Measurements from ENCODE around the gene MYO3A. TPM values are rescaled to one million over a fixed set of nuclear protein-coding genes. Genes with fewer than 3 reads are reported as not detected.

MYO3A gene
- total and polyA plus RNA-seq, 4 donors, result 0.33 TPM; not detected in 2

DNA sequence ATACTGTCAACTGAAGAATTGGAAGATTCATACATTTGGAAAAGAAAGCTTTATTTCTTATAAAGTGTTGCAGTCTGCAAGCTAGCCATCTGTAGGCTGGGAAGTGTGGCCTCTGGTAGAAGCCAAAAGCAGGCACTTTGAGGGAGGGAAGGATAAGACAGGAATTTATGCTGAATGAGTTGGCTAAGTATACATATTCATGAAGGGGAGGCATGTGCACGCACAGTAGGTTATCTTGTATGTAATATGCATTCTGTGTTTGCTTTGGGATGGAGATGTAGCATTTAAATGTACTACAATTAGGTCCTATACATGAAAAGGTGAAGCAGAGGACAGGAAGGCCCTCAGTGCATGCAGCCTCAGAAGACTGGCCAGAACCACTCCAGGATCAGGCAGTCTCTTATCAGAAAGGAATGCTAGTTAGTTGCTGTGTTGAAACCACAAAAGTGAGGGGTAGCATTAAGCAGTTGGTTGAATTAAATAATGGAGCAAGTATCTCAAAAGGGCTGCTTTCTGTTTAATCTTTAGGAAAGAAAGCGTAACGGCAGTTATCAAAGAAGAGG, 40.9 kb downstream of the MYO3A start:
- Histone ChIP-seq H3K9me3 (ENCODE audit: control insufficient read depth in 4 of 4, low read length in 3 of 4) (no peaks in the 10 kb centered on the region), H3K36me3 (ENCODE audit: control insufficient read depth in 4 of 4, insufficient read depth in 3 of 4, low read depth in 1 of 4, low read length in 3 of 4) (no peaks in the 10 kb centered on the region), H3K4me1 (ENCODE audit: control insufficient read depth in 4 of 4, insufficient read depth in 4 of 4, low read length in 3 of 4) (no peaks in the 10 kb centered on the region), H3K27me3 (ENCODE audit: control insufficient read depth in 4 of 4, insufficient read depth in 4 of 4, low read length in 3 of 4) (no peaks in the 10 kb centered on the region), H3K9ac (ENCODE audit: low read depth in 1 of 2, low read length in 2 of 2) (no peak overlapping the region), H3K27ac (ENCODE audit: low read depth in 1 of 2, low read length in 2 of 2) (no peak overlapping the region), H3K4me3 (ENCODE audit: low read depth in 1 of 3, low read length in 3 of 3) (no peak overlapping the region)
- WGBS, result 88% methylated on average over 3 of the region's 3 CpGs
- TF ChIP-seq RXRA (IDR thresholded peaks at IDR 0.05) (no peak), ATF3 (IDR thresholded peaks at IDR 0.05) (no peak), EGR1 (IDR thresholded peaks at IDR 0.05; ENCODE audit: low read depth in 2 of 2) (no peak), SP1 (IDR thresholded peaks at IDR 0.05) (no peak), RAD21 (IDR thresholded peaks at IDR 0.05) (no peak), JUND (IDR thresholded peaks at IDR 0.05) (no peak), YY1 (IDR thresholded peaks at IDR 0.05) (no peak), FOXA2 (IDR thresholded peaks at IDR 0.05) (no peak), GABPA (IDR thresholded peaks at IDR 0.05 in 1 of 2, conservative IDR thresholded peaks at IDR 0.05 in 1 of 2) (no peak), HNF4A (conservative IDR thresholded peaks at IDR 0.05) (no peak)
- TF ChIP-seq, protein P1, sequence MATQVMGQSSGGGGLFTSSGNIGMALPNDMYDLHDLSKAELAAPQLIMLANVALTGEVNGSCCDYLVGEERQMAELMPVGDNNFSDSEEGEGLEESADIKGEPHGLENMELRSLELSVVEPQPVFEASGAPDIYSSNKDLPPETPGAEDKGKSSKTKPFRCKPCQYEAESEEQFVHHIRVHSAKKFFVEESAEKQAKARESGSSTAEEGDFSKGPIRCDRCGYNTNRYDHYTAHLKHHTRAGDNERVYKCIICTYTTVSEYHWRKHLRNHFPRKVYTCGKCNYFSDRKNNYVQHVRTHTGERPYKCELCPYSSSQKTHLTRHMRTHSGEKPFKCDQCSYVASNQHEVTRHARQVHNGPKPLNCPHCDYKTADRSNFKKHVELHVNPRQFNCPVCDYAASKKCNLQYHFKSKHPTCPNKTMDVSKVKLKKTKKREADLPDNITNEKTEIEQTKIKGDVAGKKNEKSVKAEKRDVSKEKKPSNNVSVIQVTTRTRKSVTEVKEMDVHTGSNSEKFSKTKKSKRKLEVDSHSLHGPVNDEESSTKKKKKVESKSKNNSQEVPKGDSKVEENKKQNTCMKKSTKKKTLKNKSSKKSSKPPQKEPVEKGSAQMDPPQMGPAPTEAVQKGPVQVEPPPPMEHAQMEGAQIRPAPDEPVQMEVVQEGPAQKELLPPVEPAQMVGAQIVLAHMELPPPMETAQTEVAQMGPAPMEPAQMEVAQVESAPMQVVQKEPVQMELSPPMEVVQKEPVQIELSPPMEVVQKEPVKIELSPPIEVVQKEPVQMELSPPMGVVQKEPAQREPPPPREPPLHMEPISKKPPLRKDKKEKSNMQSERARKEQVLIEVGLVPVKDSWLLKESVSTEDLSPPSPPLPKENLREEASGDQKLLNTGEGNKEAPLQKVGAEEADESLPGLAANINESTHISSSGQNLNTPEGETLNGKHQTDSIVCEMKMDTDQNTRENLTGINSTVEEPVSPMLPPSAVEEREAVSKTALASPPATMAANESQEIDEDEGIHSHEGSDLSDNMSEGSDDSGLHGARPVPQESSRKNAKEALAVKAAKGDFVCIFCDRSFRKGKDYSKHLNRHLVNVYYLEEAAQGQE (IDR thresholded peaks at IDR 0.05), result no peak
- no peak for DNase-seq (ENCODE audit: low spot score)

- TF ChIP-seq HNF4G (IDR thresholded peaks at IDR 0.05) (no peak), NR2F2 (IDR thresholded peaks at IDR 0.05) (no peak), TAF1 (conservative IDR thresholded peaks at IDR 0.05) (no peak), FOXA1 (IDR thresholded peaks at IDR 0.05) (no peak), RAD21 (IDR thresholded peaks at IDR 0.05) (no peak), GABPA (IDR thresholded peaks at IDR 0.05 in 1 of 2, conservative IDR thresholded peaks at IDR 0.05 in 1 of 2) (no peak), FOXA2 (IDR thresholded peaks at IDR 0.05) (no peak), YY1 (IDR thresholded peaks at IDR 0.05) (no peak), SP1 (IDR thresholded peaks at IDR 0.05) (no peak), JUND (IDR thresholded peaks at IDR 0.05) (no peak), HNF4A (conservative IDR thresholded peaks at IDR 0.05) (no peak), RXRA (IDR thresholded peaks at IDR 0.05) (no peak), ATF3 (IDR thresholded peaks at IDR 0.05) (no peak)
- TF ChIP-seq, protein P2, sequence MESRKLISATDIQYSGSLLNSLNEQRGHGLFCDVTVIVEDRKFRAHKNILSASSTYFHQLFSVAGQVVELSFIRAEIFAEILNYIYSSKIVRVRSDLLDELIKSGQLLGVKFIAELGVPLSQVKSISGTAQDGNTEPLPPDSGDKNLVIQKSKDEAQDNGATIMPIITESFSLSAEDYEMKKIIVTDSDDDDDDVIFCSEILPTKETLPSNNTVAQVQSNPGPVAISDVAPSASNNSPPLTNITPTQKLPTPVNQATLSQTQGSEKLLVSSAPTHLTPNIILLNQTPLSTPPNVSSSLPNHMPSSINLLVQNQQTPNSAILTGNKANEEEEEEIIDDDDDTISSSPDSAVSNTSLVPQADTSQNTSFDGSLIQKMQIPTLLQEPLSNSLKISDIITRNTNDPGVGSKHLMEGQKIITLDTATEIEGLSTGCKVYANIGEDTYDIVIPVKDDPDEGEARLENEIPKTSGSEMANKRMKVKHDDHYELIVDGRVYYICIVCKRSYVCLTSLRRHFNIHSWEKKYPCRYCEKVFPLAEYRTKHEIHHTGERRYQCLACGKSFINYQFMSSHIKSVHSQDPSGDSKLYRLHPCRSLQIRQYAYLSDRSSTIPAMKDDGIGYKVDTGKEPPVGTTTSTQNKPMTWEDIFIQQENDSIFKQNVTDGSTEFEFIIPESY (IDR thresholded peaks at IDR 0.05), result no peak
- TF ChIP-seq, protein P1 (IDR thresholded peaks at IDR 0.05), result no peak
- Histone ChIP-seq H3K27me3 (ENCODE audit: control insufficient read depth in 4 of 4, insufficient read depth in 4 of 4, low read length in 3 of 4) (no peaks in the 10 kb centered on the region), H3K4me1 (ENCODE audit: control insufficient read depth in 4 of 4, insufficient read depth in 4 of 4, low read length in 3 of 4) (no peaks in the 10 kb centered on the region), H3K27ac (ENCODE audit: low read depth in 1 of 2, low read length in 2 of 2) (no peak overlapping the region), H3K9me3 (ENCODE audit: control insufficient read depth in 4 of 4, low read length in 3 of 4) (no peaks in the 10 kb centered on the region), H3K9ac (ENCODE audit: low read depth in 1 of 2, low read length in 2 of 2) (no peak overlapping the region), H3K36me3 (ENCODE audit: control insufficient read depth in 4 of 4, insufficient read depth in 3 of 4, low read depth in 1 of 4, low read length in 3 of 4) (no peaks in the 10 kb centered on the region), H3K4me3 (ENCODE audit: low read depth in 1 of 3, low read length in 3 of 3) (no peak overlapping the region)
- DNase-seq (ENCODE audit: low spot score), result no peak
- WGBS, result 79% methylated on average over 1 of the region's 1 CpG
Observed at GRCh38 chr10:25978771-25979170, 44.7 kb downstream of the MYO3A start.

Measured in liver (tissue), 9 donors.